ENCODE results near the gene MATCAP1. TPM values are rescaled to one million over a fixed set of nuclear protein-coding genes. Genes with fewer than 3 reads are reported as not detected.
A peak's percentile ranks its signal among the peaks of the same experiment; 100 is the strongest.

MATCAP1 gene
- polyA plus RNA-seq, 4 donors, result 15.7 to 19.0 (median 18.2) TPM

DNA sequence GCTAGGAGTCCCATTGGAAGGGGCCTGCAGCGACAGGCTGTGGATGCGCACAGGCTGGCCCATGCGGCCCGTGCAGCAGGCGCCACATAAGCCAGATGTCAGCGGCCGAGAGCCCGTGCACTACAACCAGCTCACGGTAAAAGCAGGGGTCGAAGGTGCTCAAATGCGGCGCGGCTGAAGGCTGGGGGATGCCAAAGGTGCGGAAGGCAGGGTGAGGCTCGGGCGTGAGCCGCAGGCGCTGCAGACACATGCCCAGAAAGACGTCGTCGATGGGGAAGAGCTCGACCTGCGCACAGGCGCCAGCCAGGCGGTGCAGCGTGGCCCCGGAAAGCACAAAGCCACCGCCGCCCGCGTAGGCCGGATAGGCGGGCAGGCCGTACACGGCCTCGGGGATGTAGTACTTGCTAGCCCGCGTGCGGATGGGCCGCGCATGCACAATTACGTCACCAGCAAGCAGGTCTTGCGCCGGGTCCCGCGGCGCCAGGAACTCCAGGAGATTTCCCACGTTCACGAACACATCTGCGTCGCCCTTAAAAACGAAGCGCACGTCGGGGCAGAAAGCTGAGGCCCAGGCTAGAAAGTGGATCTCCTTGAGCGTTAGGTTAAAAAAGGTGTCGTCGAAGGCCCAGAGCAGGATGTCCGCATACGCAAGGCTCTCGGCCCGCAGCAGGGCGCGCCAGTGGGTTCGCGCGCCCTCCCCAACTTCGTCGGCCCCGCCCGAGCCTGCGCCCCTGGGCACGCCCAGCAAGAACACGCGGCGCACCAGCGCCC is 34.3 kb downstream of the MATCAP1 start:
- Histone ChIP-seq H3K4me3 (ENCODE audit: low read depth in 1 of 3, low read length in 3 of 3) (no peak overlapping the region), H3K27ac (ENCODE audit: low read depth in 1 of 3, low read length in 2 of 3) (no peak overlapping the region), H3K36me3 (ENCODE audit: control insufficient read depth in 3 of 3, insufficient read depth in 2 of 3, low read depth in 1 of 3, low read length in 3 of 3) (peaks cover 4 to 52% (median 10%) of the 10 kb centered on the region in 3 donors), H3K27me3 (ENCODE audit: control insufficient read depth in 3 of 3, insufficient read depth in 3 of 3, low read length in 3 of 3) (peaks cover 0 to 50% (median 0%) of the 10 kb centered on the region in 3 donors), H3K9me3 (ENCODE audit: control insufficient read depth in 2 of 2, insufficient read depth in 1 of 2, low read depth in 1 of 2, low read length in 1 of 2) (no peaks in the 10 kb centered on the region), H3K4me1 (ENCODE audit: control insufficient read depth in 3 of 3, insufficient read depth in 2 of 3, low read depth in 1 of 3, low read length in 2 of 3) (peaks cover 0 to 16% (median 0%) of the 10 kb centered on the region in 3 donors)
- DNase-seq (no peak), FAIRE-seq (no peak)
- WGBS, 3 donors, result 64 to 77% (median 76%) methylated on average over 60 to 77 of the region's 77 CpGs

- DNase-seq, result no peak
- Histone ChIP-seq H3K9me3 (ENCODE audit: control insufficient read depth in 2 of 2, insufficient read depth in 1 of 2, low read depth in 1 of 2, low read length in 1 of 2) (no peaks in the 10 kb centered on the region), H3K27ac (ENCODE audit: low read depth in 1 of 3, low read length in 2 of 3) (no peak overlapping the region), H3K36me3 (ENCODE audit: control insufficient read depth in 3 of 3, insufficient read depth in 2 of 3, low read depth in 1 of 3, low read length in 3 of 3) (peaks cover 4 to 55% (median 10%) of the 10 kb centered on the region in 3 donors), H3K27me3 (ENCODE audit: control insufficient read depth in 3 of 3, insufficient read depth in 3 of 3, low read length in 3 of 3) (peaks cover 0 to 43% (median 0%) of the 10 kb centered on the region in 3 donors), H3K4me1 (ENCODE audit: control insufficient read depth in 3 of 3, insufficient read depth in 2 of 3, low read depth in 1 of 3, low read length in 2 of 3) (peaks cover 0 to 16% (median 0%) of the 10 kb centered on the region in 3 donors), H3K4me3 (ENCODE audit: low read depth in 1 of 3, low read length in 3 of 3) (no peak overlapping the region)
- 89 to 93% (median 91%) methylated on average over 11 of the region's 11 CpGs for WGBS, 3 donors
- FAIRE-seq, result no peak
Measured at GRCh38 chr16:67148656-67149275, 35.0 kb downstream of the MATCAP1 start.

- WGBS, 3 donors, result 91 to 93% (median 92%) methylated on average over 2 of the region's 2 CpGs
- Histone ChIP-seq H3K9me3 (ENCODE audit: control insufficient read depth in 2 of 2, insufficient read depth in 1 of 2, low read depth in 1 of 2, low read length in 1 of 2) (no peaks in the 10 kb centered on the region), H3K27me3 (ENCODE audit: control insufficient read depth in 3 of 3, insufficient read depth in 3 of 3, low read length in 3 of 3) (peaks cover 0 to 38% (median 0%) of the 10 kb centered on the region in 3 donors), H3K36me3 (ENCODE audit: control insufficient read depth in 3 of 3, insufficient read depth in 2 of 3, low read depth in 1 of 3, low read length in 3 of 3) (peaks cover 4 to 60% (median 10%) of the 10 kb centered on the region in 3 donors), H3K4me1 (ENCODE audit: control insufficient read depth in 3 of 3, insufficient read depth in 2 of 3, low read depth in 1 of 3, low read length in 2 of 3) (peaks cover 0 to 16% (median 0%) of the 10 kb centered on the region in 3 donors), H3K4me3 (ENCODE audit: low read depth in 1 of 3, low read length in 3 of 3) (no peak overlapping the region), H3K27ac (ENCODE audit: low read depth in 1 of 3, low read length in 2 of 3) (no peak overlapping the region)
- DNase-seq, result no peak
- FAIRE-seq, result no peak
Measured at GRCh38 chr16:67148221-67148620, 35.5 kb downstream of the MATCAP1 start.

DNA sequence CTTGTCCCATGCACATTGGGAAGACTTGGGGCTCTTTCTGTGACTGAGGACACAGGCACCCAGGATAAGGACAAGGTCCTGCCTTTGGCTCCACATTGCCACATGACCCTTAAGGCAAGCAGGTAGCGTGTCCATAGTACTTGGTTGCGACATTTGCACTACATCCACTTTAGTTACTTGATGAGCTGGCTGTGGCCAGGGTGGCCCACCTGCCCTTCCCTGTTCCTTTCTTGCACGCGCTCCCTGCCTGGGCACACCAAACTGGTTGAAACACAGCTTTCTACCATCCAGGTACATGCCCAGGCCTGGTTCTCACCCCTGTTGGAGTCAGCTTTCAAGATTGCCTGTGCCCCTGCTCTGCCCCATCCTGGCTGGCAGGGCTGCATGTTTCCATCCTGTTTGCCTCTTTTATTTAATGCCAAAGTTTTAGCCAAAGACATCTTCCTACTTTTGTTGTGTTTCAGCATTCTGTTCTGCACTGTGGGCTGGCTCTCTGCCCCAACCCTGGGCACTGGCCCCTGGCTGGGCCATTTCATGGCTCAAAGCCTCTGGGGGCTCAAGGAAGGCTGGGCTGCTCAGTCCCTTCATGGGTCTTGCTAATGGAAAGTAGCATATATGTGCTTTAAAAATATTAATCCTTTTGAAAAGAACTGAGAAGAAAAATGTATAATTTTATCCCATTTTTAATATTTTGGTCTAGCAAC is 36.2 kb downstream of the MATCAP1 start:
- 96 to 98% (median 97%) methylated on average over 4 of the region's 4 CpGs for WGBS, 3 donors
- H3K27ac ChIP-seq (ENCODE audit: low read depth in 1 of 3, low read length in 2 of 3), result no peak overlapping the region
- DNase-seq (no peak), FAIRE-seq (no peak)
- peaks cover 0 to 16% (median 0%) of the 10 kb centered on the region in 3 donors for H3K4me1 ChIP-seq (ENCODE audit: control insufficient read depth in 3 of 3, insufficient read depth in 2 of 3, low read depth in 1 of 3, low read length in 2 of 3)
- peaks cover 4 to 67% (median 10%) of the 10 kb centered on the region in 3 donors for H3K36me3 ChIP-seq (ENCODE audit: control insufficient read depth in 3 of 3, insufficient read depth in 2 of 3, low read depth in 1 of 3, low read length in 3 of 3)
- no peak overlapping the region for H3K4me3 ChIP-seq (ENCODE audit: low read depth in 1 of 3, low read length in 3 of 3)
- H3K9me3 ChIP-seq (ENCODE audit: control insufficient read depth in 2 of 2, insufficient read depth in 1 of 2, low read depth in 1 of 2, low read length in 1 of 2), result no peaks in the 10 kb centered on the region
- peaks cover 0 to 32% (median 0%) of the 10 kb centered on the region in 3 donors for H3K27me3 ChIP-seq (ENCODE audit: control insufficient read depth in 3 of 3, insufficient read depth in 3 of 3, low read length in 3 of 3)

- peaks cover 7 to 75% (median 14%) of the 10 kb centered on the region in 3 donors for H3K36me3 ChIP-seq (ENCODE audit: control insufficient read depth in 3 of 3, insufficient read depth in 2 of 3, low read depth in 1 of 3, low read length in 3 of 3)
- FAIRE-seq, result no peak
Measured at GRCh38 chr16:67146523-67147357, 37.0 kb downstream of the MATCAP1 start.

DNA sequence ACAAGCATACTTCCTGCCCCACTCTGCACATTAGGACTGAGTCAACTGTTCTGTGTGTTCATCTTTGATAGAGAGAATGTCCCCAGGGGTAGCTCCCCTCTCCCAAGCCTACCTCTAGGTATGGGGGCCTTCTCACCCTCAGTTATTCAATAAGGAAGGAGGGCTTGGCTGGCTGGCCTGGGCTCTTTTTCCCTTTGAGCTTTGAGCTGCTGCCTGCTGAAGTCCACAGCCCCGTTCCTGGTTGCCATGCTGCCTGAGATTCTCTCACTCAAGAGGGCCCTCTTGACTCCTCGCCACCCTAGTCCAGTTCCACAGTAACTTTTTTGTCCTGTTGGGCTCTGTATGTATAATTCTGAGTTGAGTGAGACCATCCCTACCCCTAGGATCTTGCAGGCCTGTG is 38.0 kb downstream of the MATCAP1 start:
- peaks cover 11 to 85% (median 21%) of the 10 kb centered on the region in 3 donors for H3K36me3 ChIP-seq (ENCODE audit: control insufficient read depth in 3 of 3, insufficient read depth in 2 of 3, low read depth in 1 of 3, low read length in 3 of 3)
- no peak overlapping the region for H3K4me3 ChIP-seq (ENCODE audit: low read depth in 1 of 3, low read length in 3 of 3)
- H3K9me3 ChIP-seq (ENCODE audit: control insufficient read depth in 2 of 2, insufficient read depth in 1 of 2, low read depth in 1 of 2, low read length in 1 of 2), result no peaks in the 10 kb centered on the region
- no peak for DNase-seq
- peaks cover 0 to 18% (median 0%) of the 10 kb centered on the region in 3 donors for H3K27me3 ChIP-seq (ENCODE audit: control insufficient read depth in 3 of 3, insufficient read depth in 3 of 3, low read length in 3 of 3)
- peaks cover 0 to 5% (median 0%) of the 10 kb centered on the region in 3 donors for H3K4me1 ChIP-seq (ENCODE audit: control insufficient read depth in 3 of 3, insufficient read depth in 2 of 3, low read depth in 1 of 3, low read length in 2 of 3)
- no peak overlapping the region for H3K27ac ChIP-seq (ENCODE audit: low read depth in 1 of 3, low read length in 2 of 3)
- WGBS, 3 donors, result 87 to 95% (median 91%) methylated on average over 2 of the region's 2 CpGs
- FAIRE-seq, result no peak

More at GRCh38 chr16:67146523-67147357, 37.0 kb downstream of the MATCAP1 start:
- Histone ChIP-seq H3K4me3 (ENCODE audit: low read depth in 1 of 3, low read length in 3 of 3) (no peak overlapping the region), H3K4me1 (ENCODE audit: control insufficient read depth in 3 of 3, insufficient read depth in 2 of 3, low read depth in 1 of 3, low read length in 2 of 3) (peaks cover 0 to 15% (median 0%) of the 10 kb centered on the region in 3 donors), H3K27ac (ENCODE audit: low read depth in 1 of 3, low read length in 2 of 3) (no peak overlapping the region), H3K27me3 (ENCODE audit: control insufficient read depth in 3 of 3, insufficient read depth in 3 of 3, low read length in 3 of 3) (peaks cover 0 to 28% (median 0%) of the 10 kb centered on the region in 3 donors), H3K9me3 (ENCODE audit: control insufficient read depth in 2 of 2, insufficient read depth in 1 of 2, low read depth in 1 of 2, low read length in 1 of 2) (no peaks in the 10 kb centered on the region)
- DNase-seq, result peak in 1 of 2 donors; percentile 20
- WGBS, 3 donors, result 84 to 91% (median 87%) methylated on average over 7 of the region's 7 CpGs

DNA sequence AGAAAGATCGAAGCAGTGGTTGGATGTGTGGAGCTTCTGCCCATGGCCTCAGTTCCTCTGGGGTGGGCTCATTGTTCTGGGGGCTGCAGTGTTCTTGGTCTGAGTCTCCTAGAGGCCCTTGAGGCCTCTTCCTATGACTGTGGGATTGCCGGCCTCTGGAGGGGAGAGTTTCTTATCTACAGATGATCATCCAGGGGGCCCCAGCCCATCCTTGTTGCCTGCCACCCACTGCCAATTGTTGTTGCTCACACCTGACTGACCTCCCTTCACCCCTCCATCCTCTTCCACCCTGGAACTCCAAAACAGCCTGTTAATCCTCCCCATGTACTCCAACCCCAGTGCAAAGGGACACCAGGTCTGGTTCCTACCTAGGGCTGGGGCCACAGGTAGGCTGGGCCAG is 38.8 kb downstream of the MATCAP1 start:
- Histone ChIP-seq H3K4me1 (ENCODE audit: control insufficient read depth in 3 of 3, insufficient read depth in 2 of 3, low read depth in 1 of 3, low read length in 2 of 3) (no peaks in the 10 kb centered on the region), H3K4me3 (ENCODE audit: low read depth in 1 of 3, low read length in 3 of 3) (no peak overlapping the region), H3K9me3 (ENCODE audit: control insufficient read depth in 2 of 2, insufficient read depth in 1 of 2, low read depth in 1 of 2, low read length in 1 of 2) (no peaks in the 10 kb centered on the region), H3K27ac (ENCODE audit: low read depth in 1 of 3, low read length in 2 of 3) (no peak overlapping the region), H3K27me3 (ENCODE audit: control insufficient read depth in 3 of 3, insufficient read depth in 3 of 3, low read length in 3 of 3) (peaks cover 0 to 10% (median 0%) of the 10 kb centered on the region in 3 donors), H3K36me3 (ENCODE audit: control insufficient read depth in 3 of 3, insufficient read depth in 2 of 3, low read depth in 1 of 3, low read length in 3 of 3) (peaks cover 11 to 91% (median 24%) of the 10 kb centered on the region in 3 donors)
- no peak for DNase-seq
- WGBS, 3 donors, result 96% methylated on average over 2 of the region's 2 CpGs
- FAIRE-seq, result no peak

Measured in small intestine (tissue), 7 donors.